ENCODE results near the gene HDAC11.

The HDAC11 gene

GRCh38 chr3:13480340-13481318 is 523 bp downstream of the HDAC11 start:
- DNase-seq: no peak
- Mint-ChIP-seq H3K27me3 (ENCODE audit: low read depth, poor library complexity) (peaks cover 18% of the 10 kb centered on the region), H3K4me3 (peak overlapping the region; percentile 85), H3K9me3 (no peaks in the 10 kb centered on the region), H3K36me3 (ENCODE audit: low read depth) (peaks cover 2% of the 10 kb centered on the region), H3K27ac (no peak overlapping the region), H3K4me1 (peaks cover 65% of the 10 kb centered on the region)
- TF ChIP-seq CTCF (IDR thresholded peaks at IDR 0.05): no peak

- H3K9me3 Mint-ChIP-seq: no peaks in the 10 kb centered on the region
- H3K27me3 Mint-ChIP-seq (ENCODE audit: low read depth, poor library complexity): peaks cover 15% of the 10 kb centered on the region
- no peak for TF ChIP-seq CTCF (IDR thresholded peaks at IDR 0.05)
- H3K4me3 Mint-ChIP-seq: peak overlapping the region; percentile 49
- H3K36me3 Mint-ChIP-seq (ENCODE audit: low read depth): peaks cover 4% of the 10 kb centered on the region
- no peak for DNase-seq
- H3K4me1 Mint-ChIP-seq: peaks cover 52% of the 10 kb centered on the region
- no peak overlapping the region for H3K27ac Mint-ChIP-seq
These were observed 2.1 kb downstream of the HDAC11 start for GRCh38 chr3:13482106-13482690.

GRCh38 chr3:13483286-13483685 is 3.2 kb downstream of the HDAC11 start:
- Mint-ChIP-seq H3K4me1 (peaks cover 41% of the 10 kb centered on the region), H3K27me3 (ENCODE audit: low read depth, poor library complexity) (peaks cover 15% of the 10 kb centered on the region), H3K4me3 (no peak overlapping the region), H3K9me3 (no peaks in the 10 kb centered on the region), H3K36me3 (ENCODE audit: low read depth) (peaks cover 4% of the 10 kb centered on the region), H3K27ac (no peak overlapping the region)
- no peak for DNase-seq
- no peak for TF ChIP-seq CTCF (IDR thresholded peaks at IDR 0.05)

- peaks cover 35% of the 10 kb centered on the region for H3K4me1 Mint-ChIP-seq
- H3K27ac Mint-ChIP-seq: no peak overlapping the region
- peak overlapping the region; percentile 4 for H3K4me3 Mint-ChIP-seq
These were observed 4.0 kb downstream of the HDAC11 start for GRCh38 chr3:13483988-13484695.

More at GRCh38 chr3:13483988-13484695, 4.0 kb downstream of the HDAC11 start:
- peaks cover 4% of the 10 kb centered on the region for H3K36me3 Mint-ChIP-seq (ENCODE audit: low read depth)
- no peak for TF ChIP-seq CTCF (IDR thresholded peaks at IDR 0.05)
- no peak for DNase-seq
- H3K9me3 Mint-ChIP-seq: no peaks in the 10 kb centered on the region
- peaks cover 15% of the 10 kb centered on the region for H3K27me3 Mint-ChIP-seq (ENCODE audit: low read depth, poor library complexity)
